GM19468 (cell line): ENCODE data around the gene XAB2.
"Not testable (repeated sequence)": the region's sequence is repeated elsewhere in the genome, so short reads cannot be mapped to it uniquely, and the experiment has no call there.

Source experiments
- ATAC-seq: cut with Tn5 transposase; IDR thresholded peaks from one replicate; pipeline ENCODE4 v1.9.1; 2021; ENCODE audit warnings: mild to moderate bottlenecking, moderate library complexity, moderate number of reproducible peaks; ENCODE audit not compliant: unreplicated experiment; ENCODE audit errors: extremely low read depth

Gene XAB2

DNA sequence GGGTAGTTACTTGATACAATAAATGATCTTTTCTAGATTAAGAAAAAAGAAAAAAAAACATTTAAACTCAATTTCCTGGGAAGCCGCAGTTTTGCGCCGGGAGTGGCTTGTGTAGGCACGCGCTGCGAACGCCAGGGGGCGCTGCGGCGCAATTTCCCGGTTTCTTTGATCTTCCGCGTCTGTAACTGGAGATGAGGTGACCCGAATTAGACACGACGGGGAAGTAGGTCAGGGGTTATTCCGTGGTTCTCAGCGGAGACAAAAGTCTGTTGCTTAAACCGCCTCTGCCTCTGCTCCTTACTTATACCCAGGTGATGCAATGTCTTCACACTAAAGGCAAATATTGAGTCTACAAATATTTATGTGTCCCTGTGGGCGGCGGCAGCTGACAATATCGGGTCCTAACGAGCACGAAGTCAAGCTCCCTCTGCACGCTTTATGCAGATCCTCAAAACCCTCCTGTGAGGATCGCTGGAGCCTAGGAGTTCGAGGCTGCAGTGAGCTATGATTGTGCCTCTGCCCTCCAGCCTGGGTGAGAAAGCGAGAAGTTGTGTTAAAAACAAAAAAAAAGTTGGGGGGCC, 22.8 kb upstream of the XAB2 start:
- ATAC-seq, result no peak

DNA sequence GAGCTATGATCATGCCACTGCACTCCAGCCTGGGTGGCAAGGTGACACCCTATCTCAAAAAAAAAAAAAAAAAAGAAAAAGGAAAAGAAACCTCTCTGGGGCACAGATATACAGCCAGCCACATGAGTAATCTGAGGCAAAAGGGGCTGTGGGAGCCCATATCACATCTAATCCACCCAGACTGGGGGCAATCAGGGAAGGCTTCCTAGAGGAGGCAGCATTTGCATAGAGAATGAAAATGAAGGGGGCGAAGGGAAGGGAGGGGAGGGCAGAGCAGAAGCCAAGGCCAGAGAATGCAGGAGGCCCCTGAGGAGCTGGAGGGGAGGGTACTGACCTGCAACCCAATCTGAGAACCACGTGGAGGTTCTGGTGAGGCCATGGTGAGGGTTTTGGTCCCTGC, 20.8 kb upstream of the XAB2 start:
- no peak for ATAC-seq

DNA sequence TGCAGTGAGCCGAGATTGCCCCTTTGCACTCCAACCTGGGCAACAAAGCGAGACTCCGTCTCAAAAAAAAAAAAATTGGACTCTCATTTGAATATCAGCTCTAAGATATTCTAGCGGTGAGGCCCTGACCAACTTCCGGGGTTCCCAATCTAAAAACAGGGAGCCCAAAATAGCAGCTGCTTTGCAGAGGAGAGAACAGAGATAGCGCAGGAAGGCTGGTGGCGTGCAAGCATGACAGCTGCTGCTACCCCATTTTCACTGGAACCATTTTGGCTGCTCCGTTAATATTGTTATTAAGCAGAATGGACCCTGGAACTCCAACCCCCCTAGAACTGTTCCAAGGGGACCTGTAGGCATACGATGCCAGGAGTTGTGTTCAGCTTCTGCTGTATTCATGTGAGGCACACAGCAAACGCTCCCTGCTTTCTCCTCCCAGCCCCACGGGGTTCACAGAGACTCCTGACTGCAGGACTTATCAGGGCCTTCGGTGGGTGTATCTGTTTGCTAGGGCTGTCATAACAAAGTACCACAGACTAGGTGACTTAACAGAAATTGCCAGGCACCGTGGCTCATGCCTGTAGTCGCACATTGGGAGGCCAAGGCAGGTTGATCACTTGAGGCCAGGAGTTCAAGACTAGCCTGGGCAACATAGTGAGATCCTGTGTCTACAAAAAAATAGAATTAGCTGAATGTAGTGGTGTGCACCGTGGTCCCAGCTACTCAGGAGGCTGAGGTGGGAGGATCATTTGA, 19.1 kb upstream of the XAB2 start:
- ATAC-seq, result no peak

DNA sequence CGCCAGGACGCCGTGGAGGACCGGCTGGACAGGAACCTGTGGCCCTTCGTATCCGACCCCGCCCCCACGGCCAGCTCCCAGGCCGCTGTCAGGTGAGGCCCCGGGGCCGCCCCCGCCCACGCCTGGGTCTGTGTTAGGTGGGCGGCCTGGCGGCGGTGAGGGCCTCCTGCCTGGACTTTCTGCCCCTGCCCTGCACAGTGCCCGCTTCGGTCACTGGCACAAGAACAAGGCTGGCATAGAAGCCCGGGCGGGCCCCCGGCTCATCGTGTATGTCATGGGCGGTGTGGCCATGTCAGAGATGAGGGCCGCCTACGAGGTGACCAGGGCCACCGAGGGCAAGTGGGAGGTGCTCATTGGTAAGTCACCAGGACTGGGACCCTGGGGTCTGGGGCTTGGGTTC, 17.8 kb upstream of the XAB2 start:
- no peak for ATAC-seq

DNA sequence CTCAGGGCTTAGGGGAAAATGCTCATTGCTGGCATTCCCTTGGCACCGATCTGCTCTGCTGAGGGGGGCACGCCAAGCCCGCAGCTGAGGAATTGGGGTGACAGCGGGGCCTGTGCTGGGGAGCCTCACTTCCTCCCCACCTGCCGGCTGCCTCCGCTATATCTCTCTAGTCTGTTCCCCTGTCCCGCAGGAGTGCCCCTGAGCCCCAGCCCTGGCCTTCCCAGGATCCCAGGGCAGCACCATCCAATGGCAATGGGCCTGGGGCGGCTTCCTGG, 17.0 kb upstream of the XAB2 start:
- no peak for ATAC-seq

DNA sequence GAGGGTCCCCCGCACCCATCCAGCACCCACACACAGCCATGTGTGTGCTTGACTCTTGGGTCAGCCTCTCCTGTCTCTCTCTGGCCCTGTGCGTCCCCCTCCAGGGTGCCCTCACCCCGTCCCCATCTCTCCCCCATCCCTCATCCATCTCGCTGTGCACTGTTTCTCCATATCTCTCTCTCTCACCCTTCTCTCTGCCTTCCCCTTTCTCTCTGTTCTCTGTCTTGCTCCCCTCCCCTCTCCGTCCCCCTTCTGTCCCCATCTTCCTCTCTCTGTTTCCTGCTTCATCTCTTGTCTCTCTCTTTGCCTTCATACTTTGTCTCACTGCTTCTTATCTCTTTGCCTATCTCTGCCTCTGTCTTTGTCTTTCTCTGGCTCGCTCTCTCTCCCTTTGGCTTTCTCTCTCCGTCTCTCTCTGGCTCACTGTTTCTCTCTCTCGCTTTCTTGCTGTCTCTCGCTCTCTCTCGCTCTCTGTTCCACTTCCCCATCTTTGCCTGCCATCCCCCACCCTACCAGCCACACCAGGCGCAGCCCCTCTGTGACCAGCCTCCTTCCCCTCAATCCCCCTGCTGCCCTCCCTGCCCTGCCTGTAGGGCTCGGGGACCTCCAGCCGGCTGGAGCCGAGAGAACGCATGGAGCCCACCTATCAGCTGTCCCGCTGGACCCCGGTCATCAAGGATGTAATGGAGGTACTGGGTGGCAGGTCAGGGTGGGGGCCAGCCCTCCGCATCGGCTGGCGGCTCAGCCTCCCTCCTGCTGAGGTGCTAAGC, 16.5 kb upstream of the XAB2 start:
- no peak for ATAC-seq

DNA sequence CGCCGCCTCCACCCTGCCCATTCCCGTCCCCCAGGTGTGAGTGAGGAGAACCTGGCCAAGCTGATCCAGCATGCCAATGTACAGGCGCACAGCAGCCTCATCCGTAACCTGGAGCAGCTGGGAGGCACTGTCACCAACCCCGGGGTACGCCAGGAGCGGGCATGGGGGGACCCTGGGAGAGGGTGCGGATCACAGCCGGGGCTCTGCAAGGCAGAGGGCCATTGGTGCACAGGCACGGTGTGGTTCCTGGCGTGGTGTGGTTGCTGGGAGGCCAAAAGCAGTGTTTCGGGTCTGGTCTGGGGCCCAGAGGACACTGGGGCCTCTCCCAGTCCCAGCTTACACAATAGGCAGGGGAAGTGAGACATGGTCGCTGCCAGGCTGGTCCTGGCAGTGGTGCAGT, 15.8 kb upstream of the XAB2 start:
- no peak for ATAC-seq

DNA sequence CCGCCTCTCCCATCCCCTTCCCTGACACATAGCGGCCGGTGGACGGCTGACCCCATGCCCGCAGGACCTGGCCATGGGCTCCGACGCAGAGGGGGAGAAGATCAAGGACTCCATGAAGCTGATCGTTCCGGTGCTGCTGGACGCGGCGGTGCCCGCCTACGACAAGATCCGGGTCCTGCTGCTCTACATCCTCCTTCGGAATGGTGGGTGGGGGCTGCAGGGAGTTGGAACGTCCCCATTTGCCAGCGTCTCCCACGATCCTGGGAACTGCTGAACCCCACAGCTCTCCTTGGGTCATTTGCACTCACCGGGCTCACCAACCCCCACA, 15.2 kb upstream of the XAB2 start:
- ATAC-seq, result no peak

DNA sequence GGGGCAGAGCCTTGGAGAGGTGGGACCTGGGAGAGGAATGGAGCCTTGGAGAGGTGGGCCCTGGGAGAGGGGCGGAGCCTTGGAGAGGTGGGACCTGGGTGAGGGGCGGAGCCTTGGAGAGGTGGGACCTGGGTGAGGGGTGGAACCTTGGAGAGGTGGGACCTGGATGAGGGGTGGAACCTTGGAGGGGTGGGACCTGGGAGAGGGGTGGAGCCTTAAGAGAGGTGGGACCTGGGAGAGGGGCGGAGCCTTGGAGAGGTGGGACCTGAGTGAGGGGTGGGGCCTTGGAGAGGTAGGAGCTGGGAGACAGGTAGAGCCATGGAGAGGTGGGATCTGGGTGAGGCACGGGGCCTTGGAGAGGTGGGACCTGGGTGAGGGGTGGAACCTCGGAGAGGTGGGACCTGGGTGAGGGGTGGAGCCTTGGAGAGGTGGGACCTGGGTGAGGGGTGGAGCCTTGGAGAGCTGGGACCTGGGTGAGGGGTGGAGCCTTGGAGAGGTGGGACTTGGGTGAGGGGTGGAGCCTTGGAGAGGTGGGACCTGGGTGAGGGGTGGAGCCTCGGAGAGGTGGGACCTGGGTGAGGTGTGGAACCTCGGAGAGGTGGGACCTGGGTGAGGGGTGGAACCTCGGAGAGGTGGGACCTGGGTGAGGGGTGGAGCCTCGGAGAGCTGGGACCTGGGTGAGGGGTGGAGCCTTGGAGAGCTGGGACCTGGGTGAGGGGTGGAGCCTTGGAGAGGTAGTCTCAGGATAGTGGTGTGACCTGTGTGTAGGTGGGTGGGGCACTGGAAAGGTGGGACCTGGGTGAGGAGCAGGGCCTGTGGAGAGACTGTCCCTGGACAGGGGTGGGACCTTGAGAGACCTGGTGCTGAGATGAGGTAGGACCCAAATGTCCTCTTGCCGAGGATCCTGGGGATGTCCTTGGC, 14.5 kb upstream of the XAB2 start:
- not testable (repeated sequence) for ATAC-seq

DNA sequence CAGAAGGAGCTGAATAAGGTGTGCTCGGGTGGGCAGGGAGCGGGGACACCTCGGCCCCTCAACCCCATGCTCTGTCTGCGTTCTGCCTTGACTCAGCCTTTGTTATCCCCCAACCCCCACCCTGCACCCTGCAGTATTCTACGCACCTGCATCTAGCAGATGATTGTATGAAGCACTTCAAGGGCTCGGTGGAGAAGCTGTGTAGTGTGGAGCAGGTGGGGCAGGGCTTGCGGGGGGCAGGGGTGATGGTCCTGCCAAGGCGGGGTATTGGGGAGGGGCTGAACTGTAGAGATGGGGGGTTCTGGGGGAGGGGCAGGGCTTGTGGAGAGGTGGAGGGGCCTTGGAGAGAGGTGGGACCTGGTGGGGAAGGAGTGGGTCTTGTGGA, 13.7 kb upstream of the XAB2 start:
- no peak for ATAC-seq

DNA sequence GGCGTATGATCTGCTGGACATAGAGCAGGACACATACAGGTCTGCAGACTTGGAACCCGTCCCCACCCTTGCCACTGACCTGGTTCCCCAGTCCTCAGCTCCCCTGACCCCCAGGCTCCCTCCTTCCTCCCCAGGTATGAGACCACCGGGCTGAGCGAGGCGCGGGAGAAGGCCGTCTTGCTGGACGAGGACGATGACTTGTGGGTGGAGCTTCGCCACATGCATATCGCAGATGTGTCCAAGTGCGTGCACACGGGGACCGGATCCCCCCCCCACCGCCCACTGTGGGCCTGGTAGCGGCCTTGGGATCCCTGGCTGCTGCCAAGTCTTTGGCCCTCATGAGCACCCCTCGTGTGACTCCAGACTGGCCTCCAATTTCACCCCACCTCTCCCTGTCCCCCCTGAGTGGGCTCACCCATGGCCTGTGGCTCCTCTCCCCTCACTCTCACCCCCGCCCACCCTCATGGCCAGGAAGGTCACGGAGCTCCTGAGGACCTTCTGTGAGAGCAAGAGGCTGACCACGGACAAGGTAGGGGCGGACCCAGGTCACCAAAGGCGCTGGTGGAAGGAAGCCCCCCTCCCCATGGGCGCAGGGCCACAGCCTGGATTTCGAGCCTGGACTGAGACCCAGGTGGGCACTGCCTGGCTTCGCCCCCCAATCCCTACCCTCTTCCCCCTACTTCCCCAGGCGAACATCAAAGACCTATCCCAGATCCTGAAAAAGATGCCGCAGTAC, 13.1 kb upstream of the XAB2 start:
- no peak for ATAC-seq

DNA sequence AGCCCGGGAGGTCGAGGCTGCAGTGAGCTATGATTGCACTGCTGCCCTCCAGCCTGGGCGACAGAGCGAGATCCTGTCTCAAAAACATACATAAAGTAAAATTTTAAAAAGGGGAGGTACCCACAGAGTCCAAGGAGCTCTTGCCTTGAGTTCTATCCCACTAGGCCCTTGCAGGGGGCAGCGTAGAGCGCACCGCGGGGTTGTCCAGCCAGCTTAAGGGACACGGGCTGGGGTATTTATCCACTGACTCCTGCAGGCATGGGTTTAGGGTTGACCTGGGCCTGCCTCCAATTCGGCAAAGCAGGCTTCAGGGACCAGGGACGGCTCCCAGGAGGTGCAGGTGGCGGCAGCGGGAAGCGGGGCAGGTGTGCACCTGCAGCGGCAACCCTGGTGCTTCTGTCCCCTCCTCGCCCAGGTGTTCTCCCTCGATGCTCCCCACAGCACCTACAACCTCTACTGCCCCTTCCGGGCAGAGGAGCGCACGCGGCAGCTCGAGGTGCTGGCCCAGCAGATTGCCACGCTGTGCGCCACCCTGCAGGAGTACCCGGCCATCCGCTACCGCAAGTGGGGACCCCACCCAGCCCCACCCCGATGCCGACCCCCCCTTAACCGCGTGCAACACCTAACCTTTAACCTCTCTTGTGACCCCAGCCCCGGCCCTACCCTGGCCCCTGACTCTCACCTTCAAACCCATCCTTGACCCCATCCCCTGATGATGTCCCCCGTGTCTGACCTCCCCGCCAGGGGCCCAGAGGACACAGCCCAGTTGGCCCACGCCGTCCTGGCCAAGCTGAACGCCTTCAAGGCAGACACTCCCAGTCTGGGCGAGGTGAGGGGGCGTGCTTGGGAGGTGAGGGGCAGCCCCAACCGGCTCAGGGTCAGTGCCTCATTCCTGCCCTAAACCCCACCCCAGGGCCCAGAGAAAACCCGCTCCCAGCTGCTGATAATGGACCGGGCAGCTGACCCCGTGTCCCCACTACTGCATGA, 12.2 kb upstream of the XAB2 start:
- ATAC-seq, result no peak

DNA sequence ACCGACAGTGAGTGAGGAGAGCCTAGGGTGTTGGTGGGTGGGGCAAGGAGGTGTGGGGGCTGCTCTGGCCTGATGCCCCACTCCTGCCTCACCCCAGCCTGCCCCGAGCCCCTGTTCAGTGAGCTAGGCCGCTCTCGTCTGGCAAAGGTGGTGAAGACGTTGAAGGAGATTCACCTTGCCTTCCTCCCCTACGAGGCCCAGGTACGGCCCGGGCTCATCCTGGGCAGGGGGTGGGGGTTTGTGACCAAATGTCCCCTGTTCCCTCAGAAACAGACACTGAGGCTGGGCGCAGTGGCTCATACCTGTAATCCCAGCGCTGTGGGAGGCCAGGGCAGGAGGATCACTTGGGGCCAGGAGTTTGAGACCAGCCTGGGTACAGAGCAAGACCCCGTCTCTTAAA, 11.5 kb upstream of the XAB2 start:
- no peak for ATAC-seq

DNA sequence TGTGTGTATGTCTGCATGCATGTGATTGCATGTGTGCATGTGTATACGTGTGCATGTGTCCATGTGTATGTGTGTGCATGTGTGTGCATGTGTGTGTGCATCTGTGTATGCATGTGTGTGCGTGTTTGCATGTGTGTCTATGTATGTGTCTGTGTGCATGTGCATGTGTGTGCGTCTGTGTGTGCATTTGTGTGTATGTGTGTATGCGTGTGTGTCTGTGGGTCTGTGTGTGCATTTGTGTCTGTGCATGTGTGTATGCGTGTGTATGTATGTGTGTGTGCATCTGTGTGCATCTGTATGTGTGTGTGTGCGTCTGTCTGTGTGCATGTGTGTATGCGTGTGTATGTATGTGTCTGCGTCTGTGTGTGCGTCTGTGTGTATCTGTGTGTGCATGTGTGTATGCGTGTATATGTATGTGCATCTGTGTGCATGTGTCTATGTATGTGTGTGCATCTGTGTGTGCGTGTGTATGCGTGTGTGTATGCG, 10.6 kb upstream of the XAB2 start:
- ATAC-seq, result no peak

DNA sequence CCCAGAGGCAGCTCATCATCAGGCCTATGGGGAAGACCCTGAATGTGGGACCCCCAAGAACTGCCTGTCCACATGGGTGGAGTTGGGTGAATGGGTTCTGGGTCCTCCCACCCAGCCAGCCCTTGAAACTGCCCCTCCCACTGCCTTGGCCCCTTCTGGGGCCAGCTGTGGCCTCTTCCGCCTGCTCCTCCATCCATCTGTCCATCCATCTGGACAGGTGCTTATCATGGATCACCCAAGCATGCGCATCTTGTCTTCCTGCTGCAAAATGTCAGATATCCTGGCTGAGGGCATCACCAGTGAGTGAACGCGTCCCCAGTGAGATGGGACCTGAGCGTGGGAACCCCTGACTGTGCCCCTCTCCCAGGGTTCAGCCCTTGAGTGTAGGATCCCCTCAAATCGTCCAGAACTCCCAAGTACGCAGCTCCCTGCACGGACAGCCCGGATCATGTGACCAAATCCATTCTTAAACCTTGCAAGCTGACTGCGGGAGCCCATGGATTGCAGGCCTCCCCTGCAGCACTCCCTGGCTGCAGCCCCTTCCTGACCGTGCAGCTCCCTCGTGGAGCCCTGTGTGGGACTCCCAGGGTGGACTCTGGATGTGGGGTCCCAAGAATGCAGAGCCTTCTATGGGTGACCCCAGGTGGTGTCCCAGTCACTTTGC, 9.6 kb upstream of the XAB2 start:
- ATAC-seq, result no peak

DNA sequence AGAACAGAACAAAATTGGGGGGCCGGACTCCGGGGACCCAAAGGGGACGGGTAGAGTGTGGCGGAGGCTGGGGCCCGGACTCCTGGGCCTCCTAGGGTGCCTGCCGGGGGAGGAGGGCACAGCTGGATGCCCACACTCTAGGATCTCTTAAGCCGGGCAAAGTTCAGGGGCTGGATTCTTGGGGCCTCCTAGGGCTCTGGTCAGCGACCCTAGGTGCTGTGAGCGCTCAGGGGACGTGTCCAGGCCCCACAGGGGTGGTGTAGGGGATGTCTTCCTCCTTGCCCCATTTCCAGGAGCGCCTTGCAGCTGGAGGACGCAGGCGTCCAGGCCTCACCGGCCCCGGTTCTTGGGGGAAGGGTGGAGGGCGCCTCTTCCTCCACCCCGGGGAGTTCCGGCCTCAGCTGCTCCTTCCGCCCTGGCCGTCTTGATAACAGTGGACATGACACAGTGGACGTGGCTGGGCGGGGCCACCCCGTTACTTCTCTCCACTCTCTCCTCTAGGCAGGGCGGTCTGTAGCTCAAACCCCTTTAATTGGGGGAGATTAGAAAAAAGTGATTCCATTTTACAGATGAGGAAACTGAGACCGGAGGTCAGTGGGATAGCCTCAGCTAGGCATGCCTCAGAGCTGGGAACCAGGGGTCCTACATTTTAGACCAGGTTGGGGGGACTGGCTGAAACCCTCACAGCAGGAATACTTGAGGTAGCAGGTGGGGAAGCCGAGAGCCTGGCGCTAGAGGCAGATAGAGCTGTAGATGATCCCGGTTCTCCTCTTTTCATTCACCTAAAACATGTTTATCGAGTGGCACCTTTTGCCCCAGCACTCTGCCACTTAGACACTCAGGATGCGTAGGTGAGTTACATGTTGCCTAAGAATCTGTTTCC, 8.3 kb upstream of the XAB2 start:
- ATAC-seq, result no peak

DNA sequence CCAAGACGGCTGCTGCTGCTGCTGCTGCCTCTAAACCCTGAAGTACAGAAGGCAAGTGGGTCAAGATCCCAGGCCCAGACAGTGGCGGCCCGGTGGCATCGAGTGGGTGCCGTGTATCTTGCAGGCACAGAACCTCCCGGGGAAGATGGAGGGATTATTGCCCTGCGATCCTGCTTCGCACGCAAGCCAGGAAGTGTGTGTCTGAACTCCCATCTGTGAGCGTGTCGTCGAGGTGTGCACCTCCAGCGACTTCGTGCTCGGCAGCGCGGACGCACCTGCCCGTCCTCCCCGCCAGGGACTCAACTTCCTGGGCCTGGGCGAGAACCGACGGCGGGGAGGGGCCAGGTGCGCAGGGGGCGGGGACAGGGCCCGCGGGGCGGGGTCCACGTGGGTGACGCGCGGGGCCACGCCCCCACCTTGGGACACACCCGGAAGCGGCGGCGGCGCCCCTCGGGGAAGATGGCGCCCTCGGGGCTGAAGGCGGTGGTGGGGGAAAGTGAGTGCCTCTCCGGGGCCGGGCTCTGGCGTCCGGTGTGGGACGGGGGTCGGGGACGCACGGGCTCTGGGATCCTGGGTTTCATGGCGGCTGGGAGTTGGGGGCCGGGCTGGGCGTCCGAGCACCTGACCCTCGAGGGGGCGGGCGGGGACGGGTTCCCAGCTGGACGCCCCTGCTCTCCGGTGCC, 7.5 kb upstream of the XAB2 start, which contains the start of gene STXBP2:
STXBP2 (plus strand) TSS at position 420 of the 683 bp plus-strand sequence; CDS start at position 460, 40 bp downstream.
- ATAC-seq, result no peak
